H1 (cell line): Measurements from ENCODE around the gene FBXL5. TPM values are rescaled to one million over a fixed set of nuclear protein-coding genes. Genes with fewer than 3 reads are reported as not detected.

Experiments used
- BCL11A ChIP-seq, 2 experiments: IDR thresholded peaks; one replicate each; pipeline ENCODE4 v1.6.1; 2011; ENCODE audit warnings: low read depth in 2 of 2, low read length in 2 of 2, mild to moderate bottlenecking in 2 of 2
- BRCA1 ChIP-seq: IDR thresholded peaks from 2 replicates; pipeline ENCODE4 v1.6.1; 2012; ENCODE audit warnings: low read depth, low read length, improper control_type of control experiment
- EP300 ChIP-seq, 2 experiments: IDR thresholded peaks; 1 replicate in 1 of 2; 2 replicates in 1 of 2; pipeline ENCODE4 v1.6.1; 2011 to 2012; ENCODE audit warnings: low read depth in 2 of 2, low read length in 2 of 2, mild to moderate bottlenecking in 2 of 2, borderline replicate concordance in 1 of 2, inconsistent platforms in 1 of 2, moderate library complexity in 1 of 2
- EZH2 ChIP-seq: fragments of 200-600 bp; sonication (generic); IDR thresholded peaks from 2 replicates; pipeline ENCODE4 v1.7.1; 2012; ENCODE audit warnings: low read depth, mild to moderate bottlenecking, moderate library complexity, low read length, inconsistent platforms; ENCODE audit not compliant: severe bottlenecking
- POLR2A ChIP-seq, 2 experiments: IDR thresholded peaks; 1 replicate in 1 of 2; 2 replicates in 1 of 2; pipeline ENCODE4 v1.6.1; 2011; ENCODE audit warnings: low read depth in 2 of 2, low read length in 2 of 2, mild to moderate bottlenecking in 2 of 2; ENCODE audit errors: control extremely low read depth in 1 of 2
- polyA plus RNA-seq, 7 experiments: library from polyadenylated mRNA; depleted of rRNA in 3 of 7; stranded (reverse) in 5 of 7; unstranded in 2 of 7; fragments of >200 nt in 5 of 7; fragments of 200-250 nt in 2 of 7; gene quantifications; 1 replicate in 5 of 7; 2 replicates in 1 of 7; 4 replicates in 1 of 7; pipeline versions ENCODE4 v1.2.1 to v1.2.3, GENCODE V29; 2011 to 2013; ENCODE audit warnings: missing spikeins in 2 of 7, mixed read lengths in 2 of 7
- total RNA-seq: library from RNA; stranded (reverse); fragmentation: NEBNext Ultra II Directional; extraction: Animal tissue kit (Norgen Biotek cat#: 25700); gene quantifications from 2 replicates; pipeline ENCODE4 v1.2.1, GENCODE V29; 2021
- TF ChIP-seq, protein P1 (sequence below): fragments of 300-600 bp; sonication (generic); IDR thresholded peaks from 2 replicates; pipeline ENCODE4 v1.7.1; 2012; ENCODE audit warnings: low read length, moderate library complexity, mild to moderate bottlenecking, inconsistent platforms; ENCODE audit not compliant: insufficient replicate concordance
- TF ChIP-seq, protein P2 (sequence below): IDR thresholded peaks from 2 replicates; pipeline ENCODE4 v1.6.1; 2012; ENCODE audit warnings: low read length, inconsistent platforms

FBXL5 gene
- total and polyA plus RNA-seq, 2 of the 8 experiments (the other 6 are each of a cell fraction or from before 2014, with no cell fraction given) = 34.6 to 62.7 TPM

DNA sequence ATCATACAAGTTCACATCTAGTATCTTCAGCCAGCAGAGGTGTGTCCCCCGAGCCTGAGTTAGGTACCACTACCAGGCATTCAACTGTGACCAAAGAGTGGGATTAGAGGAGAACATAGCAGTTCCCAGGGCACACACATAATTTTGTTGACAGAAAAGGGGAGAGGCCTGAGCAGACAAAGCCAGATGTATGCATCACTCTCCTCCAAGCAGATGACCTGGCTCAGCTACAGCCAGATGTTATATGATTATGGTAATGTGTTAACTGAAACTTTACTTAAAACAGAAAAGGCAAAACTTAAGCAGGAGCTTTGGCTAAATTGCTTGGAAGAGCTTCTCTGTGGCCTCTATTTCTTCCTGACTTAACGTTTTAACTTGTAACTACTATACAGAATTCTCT is 96.6 kb downstream of the FBXL5 start (continued):
- TF ChIP-seq, protein P1, sequence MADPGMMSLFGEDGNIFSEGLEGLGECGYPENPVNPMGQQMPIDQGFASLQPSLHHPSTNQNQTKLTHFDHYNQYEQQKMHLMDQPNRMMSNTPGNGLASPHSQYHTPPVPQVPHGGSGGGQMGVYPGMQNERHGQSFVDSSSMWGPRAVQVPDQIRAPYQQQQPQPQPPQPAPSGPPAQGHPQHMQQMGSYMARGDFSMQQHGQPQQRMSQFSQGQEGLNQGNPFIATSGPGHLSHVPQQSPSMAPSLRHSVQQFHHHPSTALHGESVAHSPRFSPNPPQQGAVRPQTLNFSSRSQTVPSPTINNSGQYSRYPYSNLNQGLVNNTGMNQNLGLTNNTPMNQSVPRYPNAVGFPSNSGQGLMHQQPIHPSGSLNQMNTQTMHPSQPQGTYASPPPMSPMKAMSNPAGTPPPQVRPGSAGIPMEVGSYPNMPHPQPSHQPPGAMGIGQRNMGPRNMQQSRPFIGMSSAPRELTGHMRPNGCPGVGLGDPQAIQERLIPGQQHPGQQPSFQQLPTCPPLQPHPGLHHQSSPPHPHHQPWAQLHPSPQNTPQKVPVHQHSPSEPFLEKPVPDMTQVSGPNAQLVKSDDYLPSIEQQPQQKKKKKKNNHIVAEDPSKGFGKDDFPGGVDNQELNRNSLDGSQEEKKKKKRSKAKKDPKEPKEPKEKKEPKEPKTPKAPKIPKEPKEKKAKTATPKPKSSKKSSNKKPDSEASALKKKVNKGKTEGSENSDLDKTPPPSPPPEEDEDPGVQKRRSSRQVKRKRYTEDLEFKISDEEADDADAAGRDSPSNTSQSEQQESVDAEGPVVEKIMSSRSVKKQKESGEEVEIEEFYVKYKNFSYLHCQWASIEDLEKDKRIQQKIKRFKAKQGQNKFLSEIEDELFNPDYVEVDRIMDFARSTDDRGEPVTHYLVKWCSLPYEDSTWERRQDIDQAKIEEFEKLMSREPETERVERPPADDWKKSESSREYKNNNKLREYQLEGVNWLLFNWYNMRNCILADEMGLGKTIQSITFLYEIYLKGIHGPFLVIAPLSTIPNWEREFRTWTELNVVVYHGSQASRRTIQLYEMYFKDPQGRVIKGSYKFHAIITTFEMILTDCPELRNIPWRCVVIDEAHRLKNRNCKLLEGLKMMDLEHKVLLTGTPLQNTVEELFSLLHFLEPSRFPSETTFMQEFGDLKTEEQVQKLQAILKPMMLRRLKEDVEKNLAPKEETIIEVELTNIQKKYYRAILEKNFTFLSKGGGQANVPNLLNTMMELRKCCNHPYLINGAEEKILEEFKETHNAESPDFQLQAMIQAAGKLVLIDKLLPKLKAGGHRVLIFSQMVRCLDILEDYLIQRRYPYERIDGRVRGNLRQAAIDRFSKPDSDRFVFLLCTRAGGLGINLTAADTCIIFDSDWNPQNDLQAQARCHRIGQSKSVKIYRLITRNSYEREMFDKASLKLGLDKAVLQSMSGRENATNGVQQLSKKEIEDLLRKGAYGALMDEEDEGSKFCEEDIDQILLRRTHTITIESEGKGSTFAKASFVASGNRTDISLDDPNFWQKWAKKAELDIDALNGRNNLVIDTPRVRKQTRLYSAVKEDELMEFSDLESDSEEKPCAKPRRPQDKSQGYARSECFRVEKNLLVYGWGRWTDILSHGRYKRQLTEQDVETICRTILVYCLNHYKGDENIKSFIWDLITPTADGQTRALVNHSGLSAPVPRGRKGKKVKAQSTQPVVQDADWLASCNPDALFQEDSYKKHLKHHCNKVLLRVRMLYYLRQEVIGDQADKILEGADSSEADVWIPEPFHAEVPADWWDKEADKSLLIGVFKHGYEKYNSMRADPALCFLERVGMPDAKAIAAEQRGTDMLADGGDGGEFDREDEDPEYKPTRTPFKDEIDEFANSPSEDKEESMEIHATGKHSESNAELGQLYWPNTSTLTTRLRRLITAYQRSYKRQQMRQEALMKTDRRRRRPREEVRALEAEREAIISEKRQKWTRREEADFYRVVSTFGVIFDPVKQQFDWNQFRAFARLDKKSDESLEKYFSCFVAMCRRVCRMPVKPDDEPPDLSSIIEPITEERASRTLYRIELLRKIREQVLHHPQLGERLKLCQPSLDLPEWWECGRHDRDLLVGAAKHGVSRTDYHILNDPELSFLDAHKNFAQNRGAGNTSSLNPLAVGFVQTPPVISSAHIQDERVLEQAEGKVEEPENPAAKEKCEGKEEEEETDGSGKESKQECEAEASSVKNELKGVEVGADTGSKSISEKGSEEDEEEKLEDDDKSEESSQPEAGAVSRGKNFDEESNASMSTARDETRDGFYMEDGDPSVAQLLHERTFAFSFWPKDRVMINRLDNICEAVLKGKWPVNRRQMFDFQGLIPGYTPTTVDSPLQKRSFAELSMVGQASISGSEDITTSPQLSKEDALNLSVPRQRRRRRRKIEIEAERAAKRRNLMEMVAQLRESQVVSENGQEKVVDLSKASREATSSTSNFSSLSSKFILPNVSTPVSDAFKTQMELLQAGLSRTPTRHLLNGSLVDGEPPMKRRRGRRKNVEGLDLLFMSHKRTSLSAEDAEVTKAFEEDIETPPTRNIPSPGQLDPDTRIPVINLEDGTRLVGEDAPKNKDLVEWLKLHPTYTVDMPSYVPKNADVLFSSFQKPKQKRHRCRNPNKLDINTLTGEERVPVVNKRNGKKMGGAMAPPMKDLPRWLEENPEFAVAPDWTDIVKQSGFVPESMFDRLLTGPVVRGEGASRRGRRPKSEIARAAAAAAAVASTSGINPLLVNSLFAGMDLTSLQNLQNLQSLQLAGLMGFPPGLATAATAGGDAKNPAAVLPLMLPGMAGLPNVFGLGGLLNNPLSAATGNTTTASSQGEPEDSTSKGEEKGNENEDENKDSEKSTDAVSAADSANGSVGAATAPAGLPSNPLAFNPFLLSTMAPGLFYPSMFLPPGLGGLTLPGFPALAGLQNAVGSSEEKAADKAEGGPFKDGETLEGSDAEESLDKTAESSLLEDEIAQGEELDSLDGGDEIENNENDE = no peak
- TF ChIP-seq, protein P2, sequence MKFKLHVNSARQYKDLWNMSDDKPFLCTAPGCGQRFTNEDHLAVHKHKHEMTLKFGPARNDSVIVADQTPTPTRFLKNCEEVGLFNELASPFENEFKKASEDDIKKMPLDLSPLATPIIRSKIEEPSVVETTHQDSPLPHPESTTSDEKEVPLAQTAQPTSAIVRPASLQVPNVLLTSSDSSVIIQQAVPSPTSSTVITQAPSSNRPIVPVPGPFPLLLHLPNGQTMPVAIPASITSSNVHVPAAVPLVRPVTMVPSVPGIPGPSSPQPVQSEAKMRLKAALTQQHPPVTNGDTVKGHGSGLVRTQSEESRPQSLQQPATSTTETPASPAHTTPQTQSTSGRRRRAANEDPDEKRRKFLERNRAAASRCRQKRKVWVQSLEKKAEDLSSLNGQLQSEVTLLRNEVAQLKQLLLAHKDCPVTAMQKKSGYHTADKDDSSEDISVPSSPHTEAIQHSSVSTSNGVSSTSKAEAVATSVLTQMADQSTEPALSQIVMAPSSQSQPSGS = no peak
- no peak for TF ChIP-seq POLR2A (IDR thresholded peaks at IDR 0.05; ENCODE audit: control extremely low read depth in 1 of 2, low read depth in 2 of 2, low read length in 2 of 2)
- no peak for TF ChIP-seq BRCA1
- TF ChIP-seq EP300 (IDR thresholded peaks at IDR 0.05; ENCODE audit: borderline replicate concordance in 1 of 2, low read depth in 2 of 2, low read length in 2 of 2) = no peak
- no peak for TF ChIP-seq BCL11A (IDR thresholded peaks at IDR 0.05; ENCODE audit: low read depth in 2 of 2, low read length in 2 of 2)
- no peak for TF ChIP-seq EZH2
- TF ChIP-seq, all 59 proteins: peak for 0
